DMS153 treated with DMSO at 0.1 percent for 48 hours (cell line): ENCODE measurements around the gene CCT7.
A peak's percentile ranks its signal among the peaks of the same experiment; 100 is the strongest.
"Not testable (repeated sequence)": the region's sequence is repeated elsewhere in the genome, so short reads cannot be mapped to it uniquely, and the experiment has no call there.

ENCODE experiments used
- DNase-seq: peaks from one replicate; lab custom pipeline; 2025; ENCODE audit not compliant: unreplicated experiment; lab: John Stamatoyannopoulos, UW

Gene CCT7

GRCh38 chr2:73233932-73234832 lies at the start of gene CCT7:
CCT7 (plus strand) TSS chr2:73234308; CDS start chr2:73234379, 71 bp downstream.
- peak; percentile 85 for DNase-seq

GRCh38 chr2:73185965-73186364 lies 48.1 kb upstream of the CCT7 start:
- no peak for DNase-seq

GRCh38 chr2:73187549-73187948 lies 46.6 kb upstream of the CCT7 start:
- no peak for DNase-seq

- DNase-seq: no peak
Observed at GRCh38 chr2:73197579-73197978, 36.5 kb upstream of the CCT7 start.

GRCh38 chr2:73200281-73200680 lies 33.8 kb upstream of the CCT7 start:
- DNase-seq: not testable (repeated sequence)

GRCh38 chr2:73202156-73203054 lies 31.7 kb upstream of the CCT7 start, which contains the start of gene NOTO:
NOTO (plus strand) TSS chr2:73202574; CDS start chr2:73202667, 93 bp downstream.
- DNase-seq: no peak

- no peak for DNase-seq
Observed at GRCh38 chr2:73203055-73203681, 30.9 kb upstream of the CCT7 start.

GRCh38 chr2:73205611-73206010 lies 28.5 kb upstream of the CCT7 start:
- DNase-seq: no peak

GRCh38 chr2:73208258-73208657 lies 25.9 kb upstream of the CCT7 start:
- no peak for DNase-seq

GRCh38 chr2:73210019-73210418 lies 24.1 kb upstream of the CCT7 start:
- no peak for DNase-seq

- no peak for DNase-seq
Observed at GRCh38 chr2:73210696-73211095, 23.4 kb upstream of the CCT7 start.

- DNase-seq: no peak
Observed at GRCh38 chr2:73212098-73212447, 22.0 kb upstream of the CCT7 start.

GRCh38 chr2:73212448-73213176 lies 21.5 kb upstream of the CCT7 start:
- peak; percentile 73 for DNase-seq

- peak; percentile 50 for DNase-seq
Observed at GRCh38 chr2:73214120-73215035, 19.7 kb upstream of the CCT7 start, which contains the start of gene SMYD5. SMYD5 (plus strand) TSS chr2:73214245; CDS start chr2:73214267, 22 bp downstream.

- DNase-seq: no peak
Observed at GRCh38 chr2:73215254-73215653, 18.9 kb upstream of the CCT7 start.

- DNase-seq: no peak
Observed at GRCh38 chr2:73217160-73217559, 16.9 kb upstream of the CCT7 start.

GRCh38 chr2:73217826-73218225 lies 16.3 kb upstream of the CCT7 start:
- DNase-seq: no peak

GRCh38 chr2:73218298-73218697 lies 15.8 kb upstream of the CCT7 start:
- DNase-seq: no peak

- no peak for DNase-seq
Observed at GRCh38 chr2:73223821-73224220, 10.3 kb upstream of the CCT7 start.
